Left kidney (tissue), 2 donors: ENCODE measurements around the gene B4GALT2. TPM values are rescaled to one million over a fixed set of nuclear protein-coding genes. Genes with fewer than 3 reads are reported as not detected.

Source experiments
- DNase-seq: peaks from one replicate; pipeline ENCODE4 v3.0.0-alpha.2; 2013
- polyA plus RNA-seq: library from polyadenylated mRNA; unstranded; fragments of 120-200 nt; gene quantifications from one replicate; pipeline ENCODE4 v1.2.1, GENCODE V29; 2013; ENCODE audit not compliant: insufficient read length

B4GALT2 gene
- polyA plus RNA-seq, 1 donor = 33.7 TPM

GRCh38 chr1:43983253-43983899 is 4.4 kb downstream of the B4GALT2 start:
- DNase-seq = no peak

- DNase-seq = no peak
Observed at GRCh38 chr1:43984855-43985254, 5.8 kb downstream of the B4GALT2 start.

GRCh38 chr1:43985984-43986595 is 7.1 kb downstream of the B4GALT2 start:
- DNase-seq = no peak

GRCh38 chr1:43986712-43987111 is 7.7 kb downstream of the B4GALT2 start:
- no peak for DNase-seq

- DNase-seq = no peak
Observed at GRCh38 chr1:43987159-43987902, 8.3 kb downstream of the B4GALT2 start.

GRCh38 chr1:43990271-43991199 is 11.5 kb downstream of the B4GALT2 start:
- DNase-seq = no peak

GRCh38 chr1:43991200-43991475 is 12.1 kb downstream of the B4GALT2 start:
- no peak for DNase-seq

- DNase-seq = peak; percentile 76
Observed at GRCh38 chr1:43991476-43992231, 12.6 kb downstream of the B4GALT2 start, which contains the start of gene CCDC24. CCDC24 (plus strand) TSS chr1:43991599; CDS start chr1:43991879, 280 bp downstream.

GRCh38 chr1:43992232-43992995 is 13.4 kb downstream of the B4GALT2 start:
- no peak for DNase-seq

GRCh38 chr1:43993206-43993914 is 14.3 kb downstream of the B4GALT2 start:
- no peak for DNase-seq

GRCh38 chr1:43994071-43994470 is 15.1 kb downstream of the B4GALT2 start:
- DNase-seq = no peak

- no peak for DNase-seq
Observed at GRCh38 chr1:43994794-43995790, 16.1 kb downstream of the B4GALT2 start.

GRCh38 chr1:43995984-43996732 is 17.1 kb downstream of the B4GALT2 start:
- DNase-seq = no peak

- no peak for DNase-seq
Observed at GRCh38 chr1:43996733-43997115, 17.7 kb downstream of the B4GALT2 start.

GRCh38 chr1:43997295-43997999 is 18.4 kb downstream of the B4GALT2 start:
- no peak for DNase-seq

GRCh38 chr1:43998000-43998378 is 19.0 kb downstream of the B4GALT2 start:
- DNase-seq = no peak

GRCh38 chr1:43999455-43999854 is 20.4 kb downstream of the B4GALT2 start:
- no peak for DNase-seq
